ENCODE measurements around the gene ZNF70. TPM values are rescaled to one million over a fixed set of nuclear protein-coding genes. Genes with fewer than 3 reads are reported as not detected.
"Not testable (repeated sequence)": the region's sequence is repeated elsewhere in the genome, so short reads cannot be mapped to it uniquely, and the experiment has no call there.

The ZNF70 gene
- total RNA-seq, 1 donor from 2014 or later: 0.96 TPM

- no peak for ATAC-seq
Measured at GRCh38 chr22:23760056-23760455, 9.1 kb upstream of the ZNF70 start.

GRCh38 chr22:23759566-23759965 lies 8.7 kb upstream of the ZNF70 start:
- DNase-seq (ENCODE audit: low spot score) (no peak), ATAC-seq (no peak)

More at GRCh38 chr22:23760056-23760455, 9.1 kb upstream of the ZNF70 start:
- no peak for DNase-seq (ENCODE audit: low spot score)

GRCh38 chr22:23756891-23757290 lies 6.0 kb upstream of the ZNF70 start:
- peak; percentile 20 for ATAC-seq
- no peak for DNase-seq (ENCODE audit: low spot score)

GRCh38 chr22:23755711-23756110 lies 4.8 kb upstream of the ZNF70 start:
- ATAC-seq (no peak), DNase-seq (ENCODE audit: low spot score) (no peak)

- DNase-seq (ENCODE audit: low spot score): no peak
Measured at GRCh38 chr22:23754980-23755636, 4.2 kb upstream of the ZNF70 start.

GRCh38 chr22:23754220-23754919 lies 3.5 kb upstream of the ZNF70 start, which contains the start of gene VPREB3:
Gene VPREB3 (minus strand): TSS chr22:23754425. CDS start chr22:23754363, 62 bp downstream.
- DNase-seq (ENCODE audit: low spot score) (no peak), ATAC-seq (no peak)

More at GRCh38 chr22:23754980-23755636, 4.2 kb upstream of the ZNF70 start:
- no peak for ATAC-seq

- DNase-seq (ENCODE audit: low spot score) (no peak), ATAC-seq (no peak)
Measured at GRCh38 chr22:23753385-23753784, 2.5 kb upstream of the ZNF70 start.

GRCh38 chr22:23752750-23753149 lies 1.8 kb upstream of the ZNF70 start:
- DNase-seq (ENCODE audit: low spot score) (no peak), ATAC-seq (no peak)

GRCh38 chr22:23752090-23752691 lies 1.3 kb upstream of the ZNF70 start:
- DNase-seq (ENCODE audit: low spot score) (no peak), ATAC-seq (no peak)

- DNase-seq (ENCODE audit: low spot score) (peak; percentile 57), ATAC-seq (peak; percentile 42)
Measured at GRCh38 chr22:23751441-23751996, 607 bp upstream of the ZNF70 start.

GRCh38 chr22:23750367-23750713 lies 572 bp downstream of the ZNF70 start:
- DNase-seq (ENCODE audit: low spot score) (no peak), ATAC-seq (no peak)

GRCh38 chr22:23749841-23750301 lies 1.0 kb downstream of the ZNF70 start:
- ATAC-seq (no peak), DNase-seq (ENCODE audit: low spot score) (no peak)

- ATAC-seq: no peak
Measured at GRCh38 chr22:23745791-23746190, 5.1 kb downstream of the ZNF70 start.

GRCh38 chr22:23744485-23744884 lies 6.4 kb downstream of the ZNF70 start:
- ATAC-seq (no peak), DNase-seq (ENCODE audit: low spot score) (no peak)

More at GRCh38 chr22:23745791-23746190, 5.1 kb downstream of the ZNF70 start:
- DNase-seq (ENCODE audit: low spot score): no peak

GRCh38 chr22:23744001-23744400 lies 6.9 kb downstream of the ZNF70 start:
- no peak for ATAC-seq

GRCh38 chr22:23743303-23743705 lies 7.6 kb downstream of the ZNF70 start:
- DNase-seq (ENCODE audit: low spot score) (no peak), ATAC-seq (no peak)

More at GRCh38 chr22:23744001-23744400, 6.9 kb downstream of the ZNF70 start:
- DNase-seq (ENCODE audit: low spot score): no peak

GRCh38 chr22:23742505-23743264 lies 8.2 kb downstream of the ZNF70 start:
- no peak for ATAC-seq
- no peak for DNase-seq (ENCODE audit: low spot score)

GRCh38 chr22:23737696-23738095 lies 13.2 kb downstream of the ZNF70 start:
- DNase-seq (ENCODE audit: low spot score) (no peak), ATAC-seq (no peak)

GRCh38 chr22:23728108-23728507 lies 22.8 kb downstream of the ZNF70 start:
- not testable (repeated sequence) for DNase-seq (ENCODE audit: low spot score); ATAC-seq

GRCh38 chr22:23722724-23723123 lies 28.2 kb downstream of the ZNF70 start:
- no peak for ATAC-seq
- DNase-seq (ENCODE audit: low spot score): no peak

GRCh38 chr22:23722160-23722559 lies 28.8 kb downstream of the ZNF70 start:
- ATAC-seq (no peak), DNase-seq (ENCODE audit: low spot score) (no peak)

Data from left lobe of liver (tissue), 2 donors.